HTR-8/SVneo (cell line): Measurements from ENCODE around the gene IKZF2.

Experiments used
- DNase-seq: peaks from one replicate; pipeline ENCODE4 v3.0.0; 2011; ENCODE audit warnings: low spot score, mixed read lengths; ENCODE audit not compliant: insufficient read length
- FAIRE-seq: peaks from 2 replicates; lab custom pipeline; 2011; peaks lifted over from hg19 to GRCh38; lab: Jason Lieb, UNC

The IKZF2 gene

GRCh38 chr2:213013979-213014378, 137.4 kb downstream of the IKZF2 start:
- DNase-seq = no peak
- FAIRE-seq = no peak

DNA sequence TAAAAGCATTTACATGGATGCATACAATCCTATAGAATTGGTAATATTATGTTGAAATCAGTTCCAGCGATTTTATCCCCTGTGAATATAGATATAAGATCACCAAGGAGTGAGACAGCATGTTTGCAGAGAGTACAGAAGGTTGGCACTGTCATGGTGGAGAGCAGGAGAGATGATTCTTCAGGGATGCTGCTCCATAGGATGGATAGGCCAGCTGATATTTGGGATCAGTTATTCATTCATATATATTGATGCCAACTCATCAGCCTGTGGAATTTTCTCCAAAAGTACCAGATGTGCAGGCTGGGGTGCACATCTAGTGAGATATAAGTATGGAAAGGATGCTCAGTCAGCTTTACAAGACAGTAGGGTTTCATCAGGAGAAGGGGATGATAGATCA, 139.9 kb downstream of the IKZF2 start:
- DNase-seq (no peak), FAIRE-seq (no peak)

DNA sequence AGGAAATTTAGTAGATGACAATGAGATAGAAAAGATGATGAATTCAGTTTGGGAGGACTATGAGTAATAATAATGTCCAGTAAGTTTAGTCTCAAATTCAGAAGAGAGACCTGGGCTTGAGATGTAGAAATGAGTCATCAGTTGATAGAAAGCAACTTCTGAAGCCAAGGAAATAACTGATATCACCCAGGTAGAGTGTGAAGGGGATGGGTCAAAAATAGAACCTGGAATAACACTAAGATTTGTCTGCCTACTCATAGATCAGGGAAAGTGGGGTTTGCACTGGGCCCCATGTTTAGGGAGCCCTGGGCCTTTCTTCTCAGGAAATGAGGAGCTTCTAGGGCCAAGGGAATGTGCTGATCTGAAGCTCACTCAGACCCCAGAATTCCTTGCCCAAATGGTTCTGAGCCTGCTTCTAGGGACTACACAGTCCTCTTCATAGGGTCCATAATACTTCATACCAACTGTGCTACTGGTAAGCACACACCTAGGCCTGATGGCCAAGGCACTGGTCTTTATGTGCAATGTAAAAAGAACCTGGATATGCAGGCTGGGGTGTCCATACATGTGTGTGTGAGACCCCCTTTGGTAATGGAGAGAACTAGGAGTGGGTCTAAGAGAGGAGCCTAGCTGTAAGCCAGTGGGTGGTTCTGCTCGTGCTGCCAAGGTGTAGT, 141.2 kb downstream of the IKZF2 start:
- FAIRE-seq (no peak), DNase-seq (no peak)

DNA sequence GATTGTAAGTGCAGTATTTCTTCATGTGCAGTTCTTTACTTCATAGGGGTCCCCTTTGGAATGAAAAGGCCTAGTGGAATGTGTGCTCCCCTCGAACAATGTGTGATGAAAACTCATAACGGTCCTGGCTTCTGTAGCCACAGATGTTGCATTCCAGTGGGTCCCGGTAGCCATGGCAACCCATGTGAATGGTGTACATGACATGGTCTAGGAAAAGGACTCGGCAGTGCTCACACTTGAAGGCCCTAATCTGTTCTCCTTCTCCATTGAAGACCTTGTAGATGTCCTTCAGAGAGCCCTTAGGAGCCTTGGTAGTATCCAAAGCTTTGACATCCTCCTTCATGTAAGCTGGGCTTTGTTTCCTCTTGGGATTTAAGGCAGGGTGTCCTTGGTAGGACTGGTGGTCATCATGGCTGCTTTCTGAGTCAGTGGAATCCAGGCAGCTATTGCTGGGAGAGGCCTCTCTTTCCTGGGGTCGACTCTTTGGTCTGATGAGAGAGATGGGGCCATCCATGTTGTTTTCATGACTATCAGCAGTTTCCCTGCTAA, 144.0 kb downstream of the IKZF2 start:
- no peak for DNase-seq
- FAIRE-seq = no peak

- DNase-seq (no peak), FAIRE-seq (no peak)
Observed at GRCh38 chr2:213004197-213004821, 147.1 kb downstream of the IKZF2 start.

DNA sequence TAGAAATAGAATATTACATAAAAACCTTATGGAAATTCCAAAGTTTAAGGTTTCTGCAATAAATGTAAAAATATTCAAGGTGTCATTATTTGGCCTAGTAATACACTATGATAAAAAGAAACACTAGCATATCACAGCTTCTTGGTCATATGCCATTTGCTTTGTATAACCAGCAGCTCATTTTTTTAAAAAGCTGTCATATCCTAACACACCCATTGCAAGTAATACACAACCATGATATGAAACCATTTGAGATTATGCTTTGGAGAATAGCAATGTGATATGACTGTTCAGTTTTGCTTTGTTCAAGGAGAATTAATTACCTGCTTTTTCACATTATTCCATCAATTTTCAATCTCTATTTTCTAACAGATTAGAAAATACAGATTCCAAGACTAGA, 149.0 kb downstream of the IKZF2 start:
- FAIRE-seq (no peak), DNase-seq (no peak)

GRCh38 chr2:213001297-213001910, 150.0 kb downstream of the IKZF2 start:
- no peak for FAIRE-seq
- DNase-seq = no peak

DNA sequence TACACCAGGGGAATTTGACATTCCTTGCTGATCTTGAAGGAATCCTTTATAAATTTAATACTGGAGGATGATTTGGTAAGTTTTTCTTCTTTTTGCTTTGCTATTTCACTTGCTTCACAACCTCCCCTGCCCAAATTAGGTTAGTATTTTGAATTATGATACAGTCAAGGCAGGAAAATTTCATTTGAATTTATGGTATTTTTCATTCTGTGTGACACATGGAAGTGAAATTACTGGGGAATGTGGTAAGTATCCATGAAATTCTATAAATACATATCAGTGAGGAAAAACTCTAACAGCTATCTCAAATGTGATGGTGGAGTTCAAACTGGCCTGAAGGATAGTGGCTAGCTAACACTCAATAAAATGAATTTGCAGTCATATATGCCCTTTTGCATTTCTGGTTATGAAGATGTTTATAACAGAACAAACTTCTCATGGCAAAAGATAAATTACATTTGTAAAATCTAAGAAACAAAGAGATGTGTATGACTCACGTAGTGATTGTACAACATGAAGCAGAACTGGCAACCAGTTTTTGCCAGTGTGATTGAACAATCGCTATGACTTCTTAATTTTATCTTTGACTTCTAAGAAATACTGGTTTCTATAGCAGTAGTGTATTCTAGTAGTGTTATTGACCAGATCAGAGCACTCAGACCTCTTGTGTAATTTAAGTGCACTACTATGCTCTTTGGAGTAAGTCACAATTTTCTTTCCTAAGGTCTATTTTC, 152.6 kb downstream of the IKZF2 start:
- FAIRE-seq (no peak), DNase-seq (no peak)

DNA sequence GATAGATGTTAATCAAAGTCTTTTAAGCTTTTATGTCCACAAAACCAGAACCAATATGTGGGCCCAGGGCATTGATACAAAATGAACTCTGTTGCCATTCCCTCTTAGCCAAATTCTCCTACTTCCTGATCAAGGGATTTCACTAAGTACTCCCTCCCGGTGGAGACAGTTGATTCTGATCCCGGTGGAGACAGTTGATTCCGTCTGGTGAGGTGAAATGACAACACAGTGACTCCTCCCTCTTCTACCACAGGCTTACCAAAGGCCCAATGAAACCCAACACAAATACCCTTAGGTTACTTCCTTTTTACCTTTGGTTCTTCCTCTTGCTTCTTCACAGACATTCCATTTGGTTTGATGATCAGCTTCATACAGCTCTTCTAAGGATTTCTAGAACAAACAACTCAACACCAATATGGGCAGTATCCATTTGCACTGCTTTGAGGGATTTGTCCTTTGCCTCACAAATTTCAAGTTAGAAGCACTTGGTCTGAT, 153.8 kb downstream of the IKZF2 start:
- DNase-seq (no peak), FAIRE-seq (no peak)

- no peak for FAIRE-seq
- no peak for DNase-seq
Observed at GRCh38 chr2:212995920-212996319, 155.5 kb downstream of the IKZF2 start.

- DNase-seq = no peak
- FAIRE-seq = no peak
Observed at GRCh38 chr2:212994976-212995375, 156.4 kb downstream of the IKZF2 start.

- FAIRE-seq (no peak), DNase-seq (no peak)
Observed at GRCh38 chr2:212991120-212991519, 160.3 kb downstream of the IKZF2 start.

- no peak for FAIRE-seq
- no peak for DNase-seq
Observed at GRCh38 chr2:212990697-212991096, 160.7 kb downstream of the IKZF2 start.

GRCh38 chr2:212987492-212987891, 163.9 kb downstream of the IKZF2 start:
- no peak for FAIRE-seq
- no peak for DNase-seq

DNA sequence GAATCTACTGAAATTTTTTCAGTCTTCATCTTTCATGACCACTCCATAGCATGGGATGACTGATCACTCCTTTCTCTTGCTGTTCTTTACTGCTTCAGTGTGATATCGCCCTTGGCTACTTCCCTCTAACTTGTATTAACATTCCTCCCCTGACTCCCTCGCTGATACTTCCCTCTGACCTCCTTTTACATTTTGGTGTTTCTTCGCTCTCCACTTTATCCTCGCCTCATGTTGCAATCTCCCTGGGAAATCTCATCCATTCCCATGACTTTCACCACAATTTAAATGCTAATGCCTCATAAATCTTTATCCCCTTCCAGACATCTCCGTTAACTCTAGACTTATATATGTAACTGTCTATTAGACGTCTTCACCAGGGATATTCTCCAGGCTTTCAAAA, 167.3 kb downstream of the IKZF2 start:
- DNase-seq (no peak), FAIRE-seq (no peak)

DNA sequence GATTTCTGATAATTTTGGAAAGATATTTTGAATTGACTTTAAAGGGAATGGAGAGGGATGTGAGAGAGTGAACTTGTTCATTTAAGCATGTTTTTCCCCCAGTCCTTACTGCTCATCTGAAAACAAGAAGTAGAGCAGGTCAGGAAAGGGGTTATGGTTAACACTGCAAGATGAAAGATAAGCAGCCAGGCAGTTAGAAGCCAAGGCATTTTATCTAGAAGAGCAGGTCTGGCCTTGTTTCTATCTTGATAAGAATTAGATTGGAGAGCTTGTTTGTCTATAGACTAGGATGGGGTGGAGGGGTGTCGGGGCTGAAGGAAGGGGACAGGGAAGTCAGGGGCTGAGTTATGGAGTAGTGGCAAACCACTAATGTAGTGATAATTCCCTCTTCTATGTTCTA, 171.6 kb downstream of the IKZF2 start:
- DNase-seq = no peak
- no peak for FAIRE-seq

- DNase-seq = no peak
- no peak for FAIRE-seq
Observed at GRCh38 chr2:212979046-212979612, 172.3 kb downstream of the IKZF2 start.

DNA sequence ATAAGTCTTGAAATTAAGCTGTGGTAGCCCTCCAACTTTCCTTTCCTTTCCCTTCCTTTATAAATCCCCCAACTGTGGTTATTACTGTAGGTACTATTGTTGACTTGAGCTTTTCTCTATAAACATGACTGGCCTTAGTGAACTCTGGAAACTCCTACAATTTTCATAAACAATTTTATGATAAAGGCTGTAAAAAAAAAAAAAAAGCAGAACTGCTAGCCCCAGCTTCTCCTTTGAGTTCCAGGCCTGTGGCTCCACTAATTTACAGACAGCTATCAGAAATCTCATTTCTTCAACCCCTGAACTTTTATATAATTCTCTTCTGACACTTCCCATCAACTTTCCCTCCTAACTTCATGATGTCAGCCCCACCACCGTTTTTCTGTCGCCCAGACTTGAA, 174.3 kb downstream of the IKZF2 start:
- FAIRE-seq (no peak), DNase-seq (no peak)

- no peak for FAIRE-seq
- DNase-seq = no peak
Observed at GRCh38 chr2:212975333-212975732, 176.1 kb downstream of the IKZF2 start.

DNA sequence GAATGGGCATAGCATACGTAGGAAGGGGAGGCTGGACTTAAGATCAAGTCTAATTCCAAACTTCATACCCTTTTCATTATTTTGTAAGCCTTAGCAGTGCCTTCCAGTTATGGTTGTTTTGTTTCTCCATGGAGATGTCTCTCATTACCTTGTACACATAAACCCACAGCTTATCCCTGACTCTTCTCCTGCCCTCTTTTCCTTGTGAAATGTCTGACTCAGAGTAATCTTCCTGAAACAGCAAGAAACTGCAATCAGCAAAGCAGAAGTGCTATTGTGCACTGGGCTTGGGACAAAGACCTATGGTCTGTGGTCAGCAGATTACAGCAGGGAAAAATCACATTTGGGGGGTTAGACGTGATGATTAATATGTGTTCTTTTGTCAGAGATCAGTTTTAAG, 176.7 kb downstream of the IKZF2 start:
- no peak for FAIRE-seq
- no peak for DNase-seq
